Vagina (tissue), 2 donors: ENCODE data around the gene SNED1. TPM values are rescaled to one million over a fixed set of nuclear protein-coding genes. Genes with fewer than 3 reads are reported as not detected.

Experiments
- DNase-seq, 2 donors: peaks; one replicate each; pipeline ENCODE4 v3.0.0-alpha.2; 2017; ENCODE audit errors: extremely low spot score in 2 of 2
- H3K27ac ChIP-seq: fragments of 200-600 bp; sonication (generic); one replicate; pipeline ENCODE4 v1.5.1; 2019
- H3K27me3 ChIP-seq: fragments of 200-600 bp; sonication (generic); one replicate; pipeline ENCODE4 v1.5.1; 2019
- H3K36me3 ChIP-seq, 2 donors: fragments of 200-600 bp; sonication (generic); one replicate each; pipeline ENCODE4 v1.5.1; 2017 to 2019
- H3K4me1 ChIP-seq: fragments of 200-600 bp; sonication (generic); one replicate; pipeline ENCODE4 v1.5.1; 2019
- H3K4me3 ChIP-seq, 2 donors: fragments of 200-600 bp; sonication (generic); 1 replicate in 1 of 2; 2 replicates in 1 of 2; pipeline ENCODE4 v1.5.1; 2016 to 2019
- H3K9me3 ChIP-seq: fragments of 200-600 bp; sonication (generic); one replicate; pipeline ENCODE4 v1.5.1; 2019
- CTCF ChIP-seq, 3 experiments: fragments of 450-650 bp in 2 of 3; fragments of 200-600 bp in 1 of 3; sonication (generic) in 1 of 3; IDR thresholded peaks; one replicate each; pipeline ENCODE4 v1.5.1; 2017 to 2019; ENCODE audit warnings: antibody characterized with exemption in 3 of 3, mild to moderate bottlenecking in 2 of 3, moderate library complexity in 2 of 3
- POLR2A ChIP-seq, 2 donors: fragments of 450-650 bp; IDR thresholded peaks; one replicate each; pipeline ENCODE4 v1.6.1; 2017; ENCODE audit warnings: antibody characterized with exemption in 2 of 2, mild to moderate bottlenecking in 2 of 2, moderate library complexity in 2 of 2
- POLR2AphosphoS5 ChIP-seq, 2 donors: sonication (generic); formaldehyde crosslinking; IDR thresholded peaks; one replicate each; pipeline ENCODE4 v1.9.0; 2017; ENCODE audit warnings: antibody characterized with exemption in 2 of 2, mild to moderate bottlenecking in 2 of 2, low read depth in 1 of 2; ENCODE audit not compliant: insufficient read depth in 1 of 2
- intact Hi-C: fragments of 100-400 bp; cut with DNase I; formaldehyde crosslinking; loops from one replicate; pipeline ENCODE4 v1.15.1; 2023
- total RNA-seq: library from RNA; depleted of rRNA; stranded (reverse); fragments of >200 nt; gene quantifications from one replicate; pipeline ENCODE4 v1.2.3, GENCODE V29; 2016

SNED1 gene
- total RNA-seq, 1 donor from 2014 or later = 55.5 TPM

DNA sequence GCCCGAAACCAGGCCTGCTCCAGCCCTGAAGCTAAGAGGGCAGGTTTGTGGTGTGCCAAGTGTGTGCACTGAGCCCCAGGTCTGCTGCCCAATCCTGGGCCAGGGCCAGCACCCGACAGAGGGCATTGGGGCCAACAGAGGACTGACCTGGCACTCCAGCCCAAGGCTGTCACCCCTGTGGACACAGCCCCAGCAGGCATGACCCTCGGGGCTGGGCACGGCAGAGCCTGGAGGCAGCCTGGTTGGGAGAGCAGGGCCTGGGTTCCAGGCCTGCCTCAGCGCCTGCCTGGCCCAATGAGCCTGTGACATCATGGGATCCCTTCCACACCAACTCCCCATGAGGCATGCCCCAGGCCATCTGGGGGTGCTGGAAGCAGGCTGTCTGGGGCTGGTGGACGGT lies 10.8 kb upstream of the SNED1 start:
- TF ChIP-seq CTCF (IDR thresholded peaks at IDR 0.05) = no peak
- no peak for TF ChIP-seq POLR2A (IDR thresholded peaks at IDR 0.05)
- TF ChIP-seq POLR2AphosphoS5 (IDR thresholded peaks at IDR 0.05; ENCODE audit: insufficient read depth in 1 of 2, low read depth in 1 of 2) = no peak
- H3K4me3 ChIP-seq = no peak overlapping the region
- peak overlapping the region; percentile 76 for H3K27ac ChIP-seq
- H3K36me3 ChIP-seq = no peaks in the 10 kb centered on the region
- H3K9me3 ChIP-seq = no peaks in the 10 kb centered on the region
- intact Hi-C loops = loop anchor here (1.0 kb wide), 1 partner anchor 27 kb away; no protein-coding TSS in a partner anchor
- DNase-seq = no peak
- H3K4me1 ChIP-seq = peaks cover 61% of the 10 kb centered on the region
- no peaks in the 10 kb centered on the region for H3K27me3 ChIP-seq

- Histone ChIP-seq H3K9me3 (no peaks in the 10 kb centered on the region), H3K4me3 (no peak overlapping the region), H3K36me3 (no peaks in the 10 kb centered on the region), H3K27me3 (no peaks in the 10 kb centered on the region), H3K4me1 (peaks cover 63% of the 10 kb centered on the region), H3K27ac (peak overlapping the region; percentile 76)
- no peak for DNase-seq
- TF ChIP-seq POLR2A (IDR thresholded peaks at IDR 0.05) = no peak
- no peak for TF ChIP-seq CTCF (IDR thresholded peaks at IDR 0.05)
- TF ChIP-seq POLR2AphosphoS5 (IDR thresholded peaks at IDR 0.05; ENCODE audit: insufficient read depth in 1 of 2, low read depth in 1 of 2) = no peak
- intact Hi-C loops = no loop called here
Measured at GRCh38 chr2:240988146-240988545, 10.3 kb upstream of the SNED1 start.

- no peaks in the 10 kb centered on the region for H3K36me3 ChIP-seq
- no peaks in the 10 kb centered on the region for H3K27me3 ChIP-seq
- TF ChIP-seq POLR2A (IDR thresholded peaks at IDR 0.05) = no peak
- TF ChIP-seq CTCF (IDR thresholded peaks at IDR 0.05) = no peak
- TF ChIP-seq POLR2AphosphoS5 (IDR thresholded peaks at IDR 0.05; ENCODE audit: insufficient read depth in 1 of 2, low read depth in 1 of 2) = no peak
- DNase-seq = no peak
- peak overlapping the region; percentile 76 for H3K27ac ChIP-seq
- H3K4me1 ChIP-seq = peaks cover 63% of the 10 kb centered on the region
- intact Hi-C loops = no loop called here
- H3K9me3 ChIP-seq = no peaks in the 10 kb centered on the region
- no peak overlapping the region for H3K4me3 ChIP-seq
Measured at GRCh38 chr2:240988571-240989271, 9.7 kb upstream of the SNED1 start.

- intact Hi-C loops = loop anchor here (5.0 kb wide), 1 partner anchor 72 kb away; no protein-coding TSS in a partner anchor
- DNase-seq = no peak
Measured at GRCh38 chr2:240989451-240990265, 8.8 kb upstream of the SNED1 start.

More at GRCh38 chr2:240989451-240990265, 8.8 kb upstream of the SNED1 start:
- Histone ChIP-seq H3K9me3 (no peaks in the 10 kb centered on the region), H3K36me3 (no peaks in the 10 kb centered on the region), H3K27ac (peak overlapping the region; percentile 76), H3K4me1 (peaks cover 67% of the 10 kb centered on the region), H3K4me3 (no peak overlapping the region), H3K27me3 (no peaks in the 10 kb centered on the region)
- TF ChIP-seq CTCF (IDR thresholded peaks at IDR 0.05) = no peak
